OCI-LY7 (cell line): Measurements from ENCODE around the gene NARS2. TPM values are rescaled to one million over a fixed set of nuclear protein-coding genes. Genes with fewer than 3 reads are reported as not detected.

Experiments used
- BruUV-seq: library from RNA; stranded (reverse); fragments of 400-500 nt; replicated peaks from 2 replicates; lab custom pipeline; 2021; lab: Mats Ljungman, UMichigan
- CTCF ChIA-PET: fragments of 300-600 bp; sonication (Branson Sonifier 250); formaldehyde crosslinking; loops from one replicate; lab custom pipeline; 2022; ENCODE audit warnings: antibody characterized with exemption; ENCODE audit not compliant: unreplicated experiment; lab: Charles Lee
- POLR2A ChIA-PET: fragments of 300-600 bp; sonication (Branson Sonifier 250); formaldehyde crosslinking; loops from one replicate; lab custom pipeline; 2022; ENCODE audit warnings: antibody characterized with exemption; lab: Charles Lee
- DNase-seq: peaks from one replicate; pipeline ENCODE4 v3.0.0-alpha.2; 2015; ENCODE audit warnings: low spot score
- H2AFZ ChIP-seq: fragments of 200-600 bp; sonication (generic), shearing (Covaris generic); 2 replicates; pipeline ENCODE4 v1.6.1; 2014; ENCODE audit warnings: mild to moderate bottlenecking, antibody characterized with exemption, low read length, moderate library complexity
- H3K27ac ChIP-seq: fragments of 200-600 bp; sonication (generic); 2 replicates; pipeline ENCODE4 v1.5.1; 2014; ENCODE audit warnings: mixed run types, low read depth, mild to moderate bottlenecking, moderate library complexity, low read length, inconsistent platforms; ENCODE audit not compliant: poor library complexity, severe bottlenecking
- H3K36me3 ChIP-seq: fragments of 200-600 bp; sonication (generic); 2 replicates; pipeline ENCODE4 v1.6.1; 2014; ENCODE audit warnings: mild to moderate bottlenecking, antibody characterized with exemption, low read length, moderate library complexity, mixed read lengths; ENCODE audit not compliant: insufficient read depth
- H3K4me1 ChIP-seq: fragments of 200-600 bp; sonication (generic); 2 replicates; pipeline ENCODE4 v1.5.1; 2014; ENCODE audit warnings: mild to moderate bottlenecking, low read length; ENCODE audit not compliant: insufficient read depth, poor library complexity, severe bottlenecking
- H3K4me2 ChIP-seq: fragments of 200-600 bp; sonication (generic); 2 replicates; pipeline ENCODE4 v1.6.1; 2014; ENCODE audit warnings: mild to moderate bottlenecking, low read length
- H3K4me3 ChIP-seq: fragments of 200-600 bp; sonication (generic); 2 replicates; pipeline ENCODE4 v1.5.1; 2014; ENCODE audit warnings: mild to moderate bottlenecking, low read depth, low read length; ENCODE audit not compliant: poor library complexity, severe bottlenecking
- H3K79me2 ChIP-seq: fragments of 200-600 bp; sonication (generic); 2 replicates; pipeline ENCODE4 v1.6.1; 2016; ENCODE audit warnings: low read depth, mild to moderate bottlenecking, low read length, moderate library complexity, mixed read lengths; ENCODE audit not compliant: insufficient read depth
- H3K9me2 ChIP-seq: fragments of 200-600 bp; sonication (generic); 2 replicates; pipeline ENCODE4 v1.6.1; 2016; ENCODE audit warnings: mild to moderate bottlenecking, low read length, mixed read lengths; ENCODE audit not compliant: insufficient read depth
- H3K9me3 ChIP-seq: fragments of 200-600 bp; sonication (generic); 2 replicates; pipeline ENCODE4 v1.6.1; 2014; ENCODE audit warnings: mild to moderate bottlenecking, mixed run types, low read length, mixed read lengths
- H4K20me1 ChIP-seq: fragments of 200-600 bp; sonication (generic); 2 replicates; pipeline ENCODE4 v1.6.1; 2014; ENCODE audit warnings: mild to moderate bottlenecking, antibody characterized with exemption, low read length, moderate library complexity, mixed read lengths; ENCODE audit not compliant: insufficient read depth
- CTCF ChIP-seq: fragments of 200-600 bp; sonication (generic); conservative IDR thresholded peaks from 2 replicates; pipeline ENCODE4 v1.5.1; 2014; ENCODE audit warnings: mild to moderate bottlenecking, antibody characterized with exemption, low read length, moderate library complexity, mixed read lengths
- EZH2phosphoT487 ChIP-seq: fragments of 200-600 bp; sonication (generic); IDR thresholded peaks from 2 replicates; pipeline ENCODE4 v1.6.1; 2018; ENCODE audit warnings: low read depth, borderline replicate concordance, mild to moderate bottlenecking, mixed run types, antibody characterized with exemption, low read length, moderate library complexity, mixed read lengths
- intact Hi-C: fragments of 100-400 bp; cut with micrococcal nuclease; formaldehyde crosslinking; loops from one replicate; pipeline ENCODE4 v1.10.0; 2022; ENCODE audit not compliant: unreplicated experiment
- total RNA-seq, 2 experiments: library from RNA; depleted of rRNA in 1 of 2; stranded (reverse); fragments of >200 nt in 1 of 2; shearing (Covaris generic) in 1 of 2; gene quantifications; 2 replicates each; pipeline ENCODE4 v1.2.3, GENCODE V29; 2014 to 2022

The NARS2 gene
- total RNA-seq, 2 experiments from 2014 or later = 28.1 to 29.2 TPM

GRCh38 chr11:78399136-78399535, 175.5 kb downstream of the NARS2 start:
- intact Hi-C loops = no loop called here
- no peaks in the 10 kb centered on the region for H3K4me1 ChIP-seq
- H3K36me3 ChIP-seq = no peaks in the 10 kb centered on the region
- H3K9me3 ChIP-seq = no peaks in the 10 kb centered on the region
- CTCF ChIA-PET = no interaction called here
- BruUV-seq = no TSS peak
- H2AFZ ChIP-seq = no peak overlapping the region
- no peaks in the 10 kb centered on the region for H4K20me1 ChIP-seq
- no peak for TF ChIP-seq EZH2phosphoT487
- TF ChIP-seq CTCF = no peak
- H3K79me2 ChIP-seq = no peaks in the 10 kb centered on the region
- H3K4me2 ChIP-seq = no peak overlapping the region
- no peaks in the 10 kb centered on the region for H3K9me2 ChIP-seq
- no peak for DNase-seq
- POLR2A ChIA-PET = interaction anchor here (1.1 kb wide), 1 partner anchor 41 kb away, joined by 5 read pairs; no protein-coding TSS in a partner anchor
- H3K27ac ChIP-seq = no peak overlapping the region
- no peak overlapping the region for H3K4me3 ChIP-seq

- no peak overlapping the region for H2AFZ ChIP-seq
- TF ChIP-seq EZH2phosphoT487 = no peak
- no peak for TF ChIP-seq CTCF
- H3K79me2 ChIP-seq = no peaks in the 10 kb centered on the region
- H3K36me3 ChIP-seq = no peaks in the 10 kb centered on the region
- no peaks in the 10 kb centered on the region for H3K9me2 ChIP-seq
- H3K4me3 ChIP-seq = no peak overlapping the region
- no peaks in the 10 kb centered on the region for H3K4me1 ChIP-seq
- H3K4me2 ChIP-seq = no peak overlapping the region
- H4K20me1 ChIP-seq = no peaks in the 10 kb centered on the region
- H3K9me3 ChIP-seq = no peaks in the 10 kb centered on the region
- H3K27ac ChIP-seq = no peak overlapping the region
- DNase-seq = no peak
- ChIA-PET POLR2A (interaction anchor here (1.1 kb wide), 1 partner anchor 41 kb away, joined by 5 read pairs; no protein-coding TSS in a partner anchor), CTCF (no interaction called here)
- intact Hi-C loops = no loop called here
- no TSS peak for BruUV-seq
Observed at GRCh38 chr11:78398715-78399114, 175.9 kb downstream of the NARS2 start.

DNA sequence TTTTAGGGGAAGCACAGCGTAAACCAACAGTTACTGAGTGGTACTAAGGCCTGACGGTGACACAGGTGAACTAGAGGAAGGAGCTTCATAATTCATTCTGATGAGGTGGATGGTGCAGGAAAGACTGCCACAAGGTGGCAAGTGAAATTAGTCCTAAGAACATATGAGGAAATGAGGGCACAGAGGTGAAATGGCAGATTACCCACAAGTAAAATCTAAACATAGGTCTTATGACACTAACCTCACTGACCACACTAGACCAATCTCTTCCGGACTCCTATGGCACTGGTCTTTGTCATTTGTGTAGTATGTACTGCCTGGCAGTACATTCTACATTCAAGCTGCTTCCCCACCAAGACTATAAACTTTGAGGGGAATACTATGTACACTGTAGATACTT, 177.3 kb downstream of the NARS2 start:
- H3K9me3 ChIP-seq = no peaks in the 10 kb centered on the region
- H3K4me3 ChIP-seq = no peak overlapping the region
- ChIA-PET POLR2A (no interaction called here), CTCF (interaction anchor here (0.5 kb wide), 1 partner anchor 16 kb away, joined by 8 read pairs; no protein-coding TSS in a partner anchor)
- no TSS peak for BruUV-seq
- no peak overlapping the region for H3K27ac ChIP-seq
- H4K20me1 ChIP-seq = no peaks in the 10 kb centered on the region
- intact Hi-C loops = no loop called here
- TF ChIP-seq EZH2phosphoT487 = no peak
- TF ChIP-seq CTCF = no peak
- DNase-seq = no peak
- no peak overlapping the region for H3K4me2 ChIP-seq
- H3K79me2 ChIP-seq = no peaks in the 10 kb centered on the region
- no peak overlapping the region for H2AFZ ChIP-seq
- H3K4me1 ChIP-seq = no peaks in the 10 kb centered on the region
- H3K9me2 ChIP-seq = no peaks in the 10 kb centered on the region
- H3K36me3 ChIP-seq = no peaks in the 10 kb centered on the region
